Common myeloid progenitor, CD34-positive (primary cell): ENCODE data around the gene PIGU. TPM values are rescaled to one million over a fixed set of nuclear protein-coding genes. Genes with fewer than 3 reads are reported as not detected.
"Not testable (repeated sequence)": the region's sequence is repeated elsewhere in the genome, so short reads cannot be mapped to it uniquely, and the experiment has no call there.

Source experiments
- CTCF ChIA-PET: fragments of 350-600 bp; sonication (Branson Sonifier 250); formaldehyde crosslinking; loops from one replicate; lab custom pipeline; 2021; ENCODE audit warnings: antibody characterized with exemption; lab: Charles Lee
- POLR2A ChIA-PET: fragments of 350-600 bp; sonication (Branson Sonifier 250); formaldehyde crosslinking; loops from one replicate; lab custom pipeline; 2021; ENCODE audit warnings: antibody characterized with exemption; lab: Charles Lee
- DNase-seq, 3 donors: peaks; one replicate each; pipeline versions ENCODE4 v3.0.0 to v3.0.0-alpha.2; 2013
- H3K27ac ChIP-seq, 2 experiments: 1 replicate in 1 of 2; 2 replicates in 1 of 2; pipeline ENCODE4 v1.7.0; 2013; ENCODE audit warnings: inconsistent platforms in 2 of 2, low read length in 2 of 2, mild to moderate bottlenecking in 2 of 2, low read depth in 1 of 2, moderate library complexity in 1 of 2; ENCODE audit not compliant: severe bottlenecking in 2 of 2, insufficient read depth in 1 of 2, poor library complexity in 1 of 2
- H3K27me3 ChIP-seq, 5 experiments: replicated peaks in 2 of 5; 1 replicate in 3 of 5; 2 replicates in 2 of 5; pipeline versions ENCODE4 v1.6.1 to v1.7.0; 2013; ENCODE audit warnings: low read length in 4 of 5, mild to moderate bottlenecking in 2 of 5, moderate library complexity in 2 of 5, inconsistent platforms in 1 of 5; ENCODE audit not compliant: insufficient read depth in 5 of 5, control insufficient read depth in 4 of 5
- H3K36me3 ChIP-seq, 4 experiments: 1 replicate in 2 of 4; 2 replicates in 2 of 4; pipeline versions ENCODE4 v1.6.1 to v1.7.0; 2013; ENCODE audit warnings: low read length in 3 of 4, control low read depth in 1 of 4, mild to moderate bottlenecking in 1 of 4; ENCODE audit not compliant: control insufficient read depth in 4 of 4, insufficient read depth in 4 of 4
- H3K4me1 ChIP-seq, 4 experiments: 1 replicate in 3 of 4; 2 replicates in 1 of 4; pipeline versions ENCODE4 v1.6.1 to v1.7.1; 2013; ENCODE audit warnings: low read length in 3 of 4, mild to moderate bottlenecking in 3 of 4, control low read depth in 1 of 4, inconsistent platforms in 1 of 4, moderate library complexity in 1 of 4; ENCODE audit not compliant: control insufficient read depth in 4 of 4, insufficient read depth in 4 of 4; ENCODE audit errors: control extremely low read depth in 1 of 4
- H3K4me3 ChIP-seq, 7 experiments: 1 replicate in 4 of 7; 2 replicates in 3 of 7; pipeline versions ENCODE4 v1.5.1 to v1.7.0; 2013; ENCODE audit warnings: mild to moderate bottlenecking in 7 of 7, low read length in 6 of 7, moderate library complexity in 6 of 7, inconsistent platforms in 2 of 7, low read depth in 2 of 7, control low read depth in 1 of 7; ENCODE audit not compliant: insufficient read depth in 4 of 7, control insufficient read depth in 1 of 7; ENCODE audit errors: extremely low read depth in 1 of 7
- H3K9me3 ChIP-seq, 5 experiments: 1 replicate in 4 of 5; 2 replicates in 1 of 5; pipeline versions ENCODE4 v1.6.1 to v1.7.1; 2013; ENCODE audit warnings: low read length in 4 of 5, mild to moderate bottlenecking in 2 of 5, inconsistent platforms in 1 of 5, low read depth in 1 of 5, moderate library complexity in 1 of 5; ENCODE audit not compliant: control insufficient read depth in 4 of 5, insufficient read depth in 2 of 5; ENCODE audit errors: control extremely low read depth in 1 of 5
- WGBS: methylation state at CpG from one replicate; pipeline ENCODE4 v1.1.5; 2013; ENCODE audit not compliant: insufficient coverage; 5-methylcytosine and 5-hydroxymethylcytosine counted together
- polyA plus RNA-seq: library from polyadenylated mRNA; unstranded; fragments of 120-200 nt; gene quantifications from one replicate; pipeline ENCODE4 v1.2.1, GENCODE V29; 2013

PIGU gene, protein sequence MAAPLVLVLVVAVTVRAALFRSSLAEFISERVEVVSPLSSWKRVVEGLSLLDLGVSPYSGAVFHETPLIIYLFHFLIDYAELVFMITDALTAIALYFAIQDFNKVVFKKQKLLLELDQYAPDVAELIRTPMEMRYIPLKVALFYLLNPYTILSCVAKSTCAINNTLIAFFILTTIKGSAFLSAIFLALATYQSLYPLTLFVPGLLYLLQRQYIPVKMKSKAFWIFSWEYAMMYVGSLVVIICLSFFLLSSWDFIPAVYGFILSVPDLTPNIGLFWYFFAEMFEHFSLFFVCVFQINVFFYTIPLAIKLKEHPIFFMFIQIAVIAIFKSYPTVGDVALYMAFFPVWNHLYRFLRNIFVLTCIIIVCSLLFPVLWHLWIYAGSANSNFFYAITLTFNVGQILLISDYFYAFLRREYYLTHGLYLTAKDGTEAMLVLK
- polyA plus RNA-seq, result 12.9 TPM

DNA sequence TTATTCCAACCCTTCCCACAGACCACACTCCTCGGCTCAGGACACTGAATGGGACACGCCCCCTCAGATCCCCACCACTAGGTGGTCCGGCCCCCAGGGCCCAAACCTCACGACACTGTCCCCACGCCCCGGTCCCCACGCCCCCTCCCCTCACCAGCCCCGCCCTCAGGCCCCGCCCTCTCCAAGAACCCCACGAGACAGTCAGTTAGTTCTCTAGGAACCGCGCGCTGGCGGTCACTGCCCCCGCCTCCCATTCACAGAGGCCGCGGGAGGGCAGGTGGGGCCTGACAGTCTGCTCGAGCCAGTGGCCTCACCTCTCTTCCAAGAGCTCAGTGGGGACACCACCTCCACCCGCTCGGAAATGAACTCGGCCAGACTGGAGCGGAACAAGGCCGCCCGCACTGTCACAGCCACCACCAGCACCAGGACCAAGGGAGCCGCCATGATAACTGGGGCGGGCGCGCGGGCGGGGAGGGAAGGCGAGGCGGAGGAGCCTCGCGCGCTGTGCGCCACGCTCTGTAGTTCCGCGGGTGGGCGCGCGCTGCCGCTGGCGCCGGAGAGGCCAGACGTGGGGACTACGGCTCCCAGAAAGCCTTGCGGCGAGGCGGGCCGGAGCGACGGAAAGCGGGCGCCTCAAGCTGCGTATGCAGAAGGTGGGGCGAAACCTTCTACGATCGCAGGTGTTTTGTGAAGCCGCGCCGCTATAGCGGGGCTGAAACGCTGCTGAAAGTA, at the start of gene PIGU:
Gene PIGU, minus strand, starts transcription at position 451 of the 732 bp plus-strand sequence. Its CDS starts 7 bp downstream, at position 444.
- peak; percentile 98 to 99 (median 99) for DNase-seq
- Histone ChIP-seq H3K4me1 (peaks cover 4 to 24% (median 17%) of the 10 kb centered on the region in 4 experiments), H3K9me3 (no peaks in the 10 kb centered on the region), H3K27ac (peak within 1 kb of the TSS; percentile 36 to 81), H3K27me3 (no peaks in the 10 kb centered on the region), H3K4me3 (peak within 1 kb of the TSS; percentile 75 to 93 (median 89)), H3K36me3 (no peaks in the 10 kb centered on the region)
- ChIA-PET CTCF (interaction anchor here (0.7 to 1.0 kb wide), 3 partner anchors 31 to 64 kb away, joined by 3 read pairs; no protein-coding TSS in a partner anchor), POLR2A (interaction anchor here (0.7 to 1.7 kb wide), 2 partner anchors 27 to 106 kb away, joined by 3 to 9 read pairs; partner anchors contain the start of gene TP53INP2)
- WGBS, result under 1% methylated on average over 57 of the region's 64 CpGs

DNA sequence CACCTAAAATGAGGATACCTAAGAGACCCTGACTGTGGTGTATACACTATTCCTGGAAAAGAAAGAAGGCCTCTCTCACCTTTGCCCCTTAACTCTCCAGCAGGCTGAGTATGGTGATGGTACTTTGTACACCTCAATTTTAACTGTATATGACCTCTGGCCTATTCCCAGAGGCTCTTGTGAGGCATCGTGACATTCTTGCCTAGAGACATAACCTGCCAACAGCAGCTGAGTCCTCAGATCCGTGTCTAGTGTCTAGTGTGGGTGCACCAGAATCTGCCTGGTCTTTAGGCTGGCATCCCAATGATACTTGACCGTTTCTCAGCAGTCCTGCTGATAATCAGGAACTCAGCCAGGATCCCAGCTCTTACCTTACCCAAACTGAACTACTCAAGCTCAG, 47.3 kb upstream of the PIGU start:
- H3K9me3 ChIP-seq, result no peaks in the 10 kb centered on the region
- ChIA-PET CTCF (interaction anchor here (1.4 to 1.6 kb wide), 2 partner anchors 11 to 412 kb away, joined by 3 to 5 read pairs; no protein-coding TSS in a partner anchor), POLR2A (no interaction called here)
- no peaks in the 10 kb centered on the region for H3K4me1 ChIP-seq
- no peak overlapping the region for H3K27ac ChIP-seq
- no peak for DNase-seq
- peaks cover 19 to 49% (median 31%) of the 10 kb centered on the region in 4 experiments for H3K36me3 ChIP-seq
- no peaks in the 10 kb centered on the region for H3K27me3 ChIP-seq
- H3K4me3 ChIP-seq, result no peak overlapping the region
- WGBS, result 97% methylated on average over 3 of the region's 3 CpGs

DNA sequence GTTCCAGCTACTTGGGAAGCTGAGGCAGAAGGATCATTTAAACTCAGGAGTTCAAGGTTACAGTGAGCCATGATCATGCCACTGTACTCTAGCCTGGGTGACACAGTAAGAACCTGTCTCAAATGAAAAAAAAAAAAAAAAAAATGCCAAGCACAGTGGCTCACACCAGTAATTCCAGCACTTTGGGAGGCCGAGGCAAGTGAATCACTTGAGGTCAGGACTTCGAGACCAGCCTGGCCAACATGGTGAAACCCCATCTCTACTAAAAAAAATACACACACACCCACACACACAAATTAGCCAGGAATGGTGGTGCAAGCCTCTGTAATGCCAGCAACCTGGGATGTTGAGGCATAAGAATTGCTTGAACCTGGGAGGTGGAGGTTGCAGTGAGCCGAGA, 45.7 kb upstream of the PIGU start:
- H3K4me1 ChIP-seq, H3K27me3 ChIP-seq, CTCF ChIA-PET, DNase-seq, POLR2A ChIA-PET, H3K27ac ChIP-seq, H3K9me3 ChIP-seq, H3K4me3 ChIP-seq: not testable (repeated sequence)
- H3K36me3 ChIP-seq, result peaks cover 19 to 53% (median 34%) of the 10 kb centered on the region in 4 experiments
- 94% methylated on average over 3 of the region's 3 CpGs for WGBS

DNA sequence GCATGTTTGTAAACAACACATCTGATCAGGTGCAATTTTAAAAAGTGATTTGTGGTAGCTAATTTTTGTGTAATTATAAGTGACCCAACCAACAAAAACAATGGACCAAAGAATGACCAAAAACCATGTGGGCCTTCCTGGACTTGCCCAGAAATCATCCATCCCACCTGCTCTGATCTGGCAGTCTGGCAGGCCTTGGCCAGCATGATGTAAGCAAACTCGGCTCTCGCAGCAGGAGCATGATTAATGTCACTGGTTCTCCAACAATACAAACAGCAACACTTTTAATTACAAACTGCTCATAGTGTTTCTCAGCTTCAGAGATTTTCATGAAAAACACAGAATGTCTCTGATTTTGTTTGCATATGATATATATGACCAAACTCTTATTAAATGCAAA, 43.4 kb upstream of the PIGU start:
- POLR2A ChIA-PET, result no interaction called here
- 100% methylated on average over 2 of the region's 2 CpGs for WGBS

DNA sequence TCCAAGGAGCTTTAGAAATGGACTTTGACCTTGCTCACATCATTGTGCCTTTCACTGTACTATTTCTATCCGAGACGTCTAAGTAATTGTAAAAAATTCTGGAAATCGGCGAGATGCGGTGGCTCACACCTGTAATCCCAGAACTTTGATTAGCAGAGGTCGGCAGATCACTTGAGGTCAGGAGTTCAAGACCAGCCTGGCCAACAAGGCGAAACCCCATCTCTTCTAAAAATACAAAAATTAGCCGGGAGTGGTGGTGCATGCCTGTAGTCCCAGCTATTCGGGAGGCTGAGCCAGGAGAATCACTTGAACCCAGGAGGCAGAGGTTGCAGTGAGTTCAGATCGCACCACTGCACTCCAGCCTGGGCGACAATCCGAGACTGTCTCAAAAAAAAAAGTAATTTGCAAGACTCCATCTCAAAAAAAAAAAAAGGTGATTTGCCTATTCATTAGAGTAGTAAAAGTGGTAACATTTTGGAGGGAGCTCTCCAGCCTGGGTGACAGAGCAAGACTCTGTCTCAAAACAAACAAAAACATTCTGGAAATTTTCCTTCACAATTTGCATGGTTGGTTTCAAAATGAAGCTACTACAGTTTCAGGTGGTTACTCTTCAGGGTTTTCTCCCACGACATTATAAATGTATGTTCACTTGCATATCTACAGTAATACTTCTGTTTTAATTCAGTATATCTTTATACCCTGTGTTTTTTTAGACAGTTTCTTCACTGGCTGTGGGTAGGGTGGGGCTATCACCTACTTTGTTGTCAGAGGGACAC, 42.5 kb upstream of the PIGU start:
- POLR2A ChIA-PET, H3K27me3 ChIP-seq, H3K9me3 ChIP-seq, H3K27ac ChIP-seq, DNase-seq, H3K4me1 ChIP-seq, H3K4me3 ChIP-seq: not testable (repeated sequence)
- H3K36me3 ChIP-seq, result peaks cover 13 to 35% (median 25%) of the 10 kb centered on the region in 4 experiments
- CTCF ChIA-PET, result interaction anchor here (1.7 kb wide), 1 partner anchor 12 kb away, joined by 4 read pairs; no protein-coding TSS in a partner anchor
- WGBS, result 100% methylated on average over 6 of the region's 13 CpGs

More for the DNA sequence above, 43.4 kb upstream of the PIGU start:
- Histone ChIP-seq H3K4me1 (no peaks in the 10 kb centered on the region), H3K4me3 (no peak overlapping the region), H3K27ac (no peak overlapping the region), H3K27me3 (no peaks in the 10 kb centered on the region), H3K9me3 (no peaks in the 10 kb centered on the region), H3K36me3 (peaks cover 15 to 35% (median 24%) of the 10 kb centered on the region in 4 experiments)
- CTCF ChIA-PET, result interaction anchor here (1.1 to 1.7 kb wide), 2 partner anchors 12 to 19 kb away, joined by 3 to 4 read pairs; no protein-coding TSS in a partner anchor
- DNase-seq, result no peak

DNA sequence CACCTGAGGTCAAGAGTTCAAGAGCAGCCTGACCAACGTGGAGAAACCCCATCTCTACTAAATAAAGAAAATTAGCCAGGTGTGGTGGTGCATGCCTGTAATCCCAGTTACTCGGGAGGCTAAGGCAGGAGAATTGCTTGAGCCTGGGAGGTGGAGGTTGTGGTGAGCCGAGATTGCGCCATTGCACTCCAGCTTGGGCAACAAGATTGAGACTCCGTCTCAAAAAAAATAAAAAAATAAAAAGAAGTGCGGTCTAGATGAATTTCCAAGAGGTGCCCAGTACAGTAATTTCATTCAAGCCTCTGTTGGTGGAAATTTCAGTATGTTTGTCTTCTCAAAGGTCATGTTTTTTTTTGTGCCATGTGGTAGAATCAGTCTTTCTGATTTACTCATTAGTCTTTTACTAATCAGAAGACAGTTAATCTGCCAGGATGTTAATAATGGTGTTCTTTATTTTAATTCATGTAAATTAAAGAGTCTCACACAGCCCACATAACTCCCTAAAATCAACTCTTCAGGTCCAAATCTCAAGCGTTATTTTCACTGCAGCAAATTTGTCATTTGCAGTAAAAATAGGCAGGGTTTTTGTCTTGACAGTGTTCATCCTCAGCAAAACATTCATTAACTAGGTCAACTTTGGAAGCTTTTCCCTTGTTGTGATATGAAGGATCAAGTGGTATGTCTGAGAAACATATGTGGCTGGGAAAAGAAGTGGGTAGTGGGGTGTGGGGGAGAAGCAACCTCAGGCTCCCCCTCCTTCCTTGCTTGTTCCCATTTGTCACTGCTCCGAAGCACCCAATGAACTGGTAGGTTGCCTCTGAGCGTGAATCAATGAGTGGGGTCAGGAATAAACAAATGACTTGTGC, 40.6 kb upstream of the PIGU start:
- ChIA-PET POLR2A (interaction anchor here (0.6 kb wide), 1 partner anchor 602 kb away, joined by 4 read pairs; no protein-coding TSS in a partner anchor), CTCF (interaction anchor here (1.1 to 1.3 kb wide), 2 partner anchors 8 to 195 kb away, joined by 3 to 4 read pairs; no protein-coding TSS in a partner anchor)
- Histone ChIP-seq H3K9me3 (no peaks in the 10 kb centered on the region), H3K4me3 (no peak overlapping the region), H3K4me1 (peaks cover 0 to 4% (median 0%) of the 10 kb centered on the region in 4 experiments), H3K27me3 (no peaks in the 10 kb centered on the region), H3K27ac (no peak overlapping the region), H3K36me3 (peaks cover 5 to 32% (median 14%) of the 10 kb centered on the region in 4 experiments)
- DNase-seq, result no peak
- WGBS, result 89% methylated on average over 5 of the region's 9 CpGs
